Measurements from ENCODE around the gene BBLN. TPM values are rescaled to one million over a fixed set of nuclear protein-coding genes. Genes with fewer than 3 reads are reported as not detected.

The BBLN gene
- total and polyA plus RNA-seq, 2 of the 4 experiments (the other 2 are of a cell fraction): 25.1 to 103 TPM

GRCh38 chr9:128145951-128146351 lies 14.1 kb upstream of the BBLN start:
- Histone ChIP-seq H2BK120ac (ENCODE audit: low read depth, low read length) (no peak overlapping the region), H4K91ac (ENCODE audit: insufficient read depth, low read depth, low read length) (no peak overlapping the region), H4K5ac (ENCODE audit: low read depth, low read length) (no peak overlapping the region), H3K4ac (ENCODE audit: low read depth, low read length) (no peak overlapping the region), H2BK15ac (ENCODE audit: low read depth, low read length) (no peak overlapping the region), H3K9me3 (ENCODE audit: control insufficient read depth, insufficient read depth, low read length) (no peaks in the 10 kb centered on the region), H3K79me1 (ENCODE audit: low read depth in 1 of 2, low read length in 2 of 2) (no peaks in the 10 kb centered on the region), H3K18ac (ENCODE audit: low read depth, low read length) (no peak overlapping the region), H2AK5ac (ENCODE audit: low read depth, low read length) (no peak overlapping the region), H2AK9ac (replicated peaks; ENCODE audit: low read depth, low read length, poor library complexity) (no peak overlapping the region), H4K20me1 (ENCODE audit: insufficient read depth, low read length) (no peaks in the 10 kb centered on the region; the same call in 1 of the 2 replicates), H3K27ac (ENCODE audit: insufficient read depth, low read length) (no peak overlapping the region), H3K27me3 (ENCODE audit: control insufficient read depth, insufficient read depth, low read length) (peaks cover 8% of the 10 kb centered on the region; the same call in 1 of the 2 replicates), H3K36me3 (ENCODE audit: control insufficient read depth, insufficient read depth, low read length) (no peaks in the 10 kb centered on the region), H3K9me1 (ENCODE audit: insufficient read depth, low read length) (0 out of 2 replicates have a peak, but pooled peaks cover 2% of the 10 kb centered on the region), H3K4me3 (ENCODE audit: insufficient read depth, low read depth, low read length) (no peak overlapping the region), H3K14ac (replicated peaks; ENCODE audit: low read depth, low read length) (no peak overlapping the region), H3K56ac (ENCODE audit: extremely low read depth, insufficient read depth, low read length) (no peak overlapping the region), H2AFZ (replicated peaks; ENCODE audit: low read length, poor library complexity) (no peak overlapping the region), H3K9ac (ENCODE audit: low read depth, low read length) (no peak overlapping the region), H3K23ac (ENCODE audit: low read depth, low read length) (no peak overlapping the region), H2BK20ac (ENCODE audit: low read depth, low read length) (no peak overlapping the region), H4K8ac (ENCODE audit: low read depth in 2 of 2, low read length in 2 of 2) (no peak overlapping the region), H3K4me1 (ENCODE audit: control insufficient read depth, insufficient read depth, low read length) (no peaks in the 10 kb centered on the region), H2BK5ac (ENCODE audit: low read depth, low read length, poor library complexity, severe bottlenecking) (no peak overlapping the region), H3K4me2 (ENCODE audit: low read depth, low read length) (no peak overlapping the region)
- no peak for TF ChIP-seq BHLHE40 (IDR thresholded peaks at IDR 0.05; ENCODE audit: low read depth, low read length)
- no peak for TF ChIP-seq MAZ (IDR thresholded peaks at IDR 0.05; ENCODE audit: borderline replicate concordance, low read depth, low read length)
- no peak for TF ChIP-seq MXI1 (IDR thresholded peaks at IDR 0.05; ENCODE audit: borderline replicate concordance, low read depth, low read length)
- TF ChIP-seq CEBPB (IDR thresholded peaks at IDR 0.05; ENCODE audit: low read depth, low read length): no peak
- TF ChIP-seq POLR2A (IDR thresholded peaks at IDR 0.05; ENCODE audit: low read depth, low read length): no peak
- TF ChIP-seq RFX5 (IDR thresholded peaks at IDR 0.05; ENCODE audit: low read depth, low read length): no peak
- TF ChIP-seq FOS (IDR thresholded peaks at IDR 0.05; ENCODE audit: low read depth, low read length): no peak
- TF ChIP-seq USF2 (IDR thresholded peaks at IDR 0.05; ENCODE audit: low read depth, low read length): no peak
- TF ChIP-seq CTCF (conservative IDR thresholded peaks at IDR 0.05; ENCODE audit: low read depth, low read length): no peak
- no peak for TF ChIP-seq CHD1 (IDR thresholded peaks at IDR 0.05; ENCODE audit: low read depth, low read length)
- TF ChIP-seq RCOR1 (IDR thresholded peaks at IDR 0.05; ENCODE audit: insufficient replicate concordance, low read length): no peak
- no peak for TF ChIP-seq ELK1 (IDR thresholded peaks at IDR 0.05; ENCODE audit: borderline replicate concordance, low read depth, low read length)
- no peak for TF ChIP-seq SMC3 (IDR thresholded peaks at IDR 0.05; ENCODE audit: low read depth, low read length)
- TF ChIP-seq RAD21 (IDR thresholded peaks at IDR 0.05; ENCODE audit: low read length): no peak
- TF ChIP-seq NFE2L2 (IDR thresholded peaks at IDR 0.05; ENCODE audit: low read depth, low read length): no peak
- in situ Hi-C loops (cut with MboI; ENCODE audit: low sequenced_read_pairs): no loop called here
- 59% methylated on average over 6 of the region's 13 CpGs; no CpG with 5 or more reads in 1 of the 2 experiments for WGBS, 2 experiments (ENCODE audit: extremely low coverage in 2 of 2, insufficient read length in 1 of 2)
- dilution Hi-C loops (cut with HindIII; ENCODE audit: low sequenced_read_pairs, unreplicated experiment): no loop called here
- BruUV-seq (replicated peaks): no TSS peak
- intact Hi-C loops (cut with micrococcal nuclease): no loop called here
- ChIA-PET POLR2A (ENCODE audit: unreplicated experiment) (no interaction called here), CTCF (no interaction called here)
- ATAC-seq (ENCODE audit: low read depth): no peak
- no peak for DNase-seq
